AG10803 (cell line): ENCODE data around the gene DAZL.

Experiments used
- DNase-seq: peaks from one replicate; pipeline ENCODE4 v3.0.0; 2010; ENCODE audit warnings: low read depth
- H3K4me3 ChIP-seq: 2 replicates; pipeline ENCODE4 v1.5.1; 2011; ENCODE audit warnings: mild to moderate bottlenecking, low read length, control low read depth
- CTCF ChIP-seq: conservative IDR thresholded peaks from 2 replicates; pipeline ENCODE4 v1.5.1; 2011; ENCODE audit warnings: mild to moderate bottlenecking, low read length, control low read depth, inconsistent platforms

Gene DAZL

DNA sequence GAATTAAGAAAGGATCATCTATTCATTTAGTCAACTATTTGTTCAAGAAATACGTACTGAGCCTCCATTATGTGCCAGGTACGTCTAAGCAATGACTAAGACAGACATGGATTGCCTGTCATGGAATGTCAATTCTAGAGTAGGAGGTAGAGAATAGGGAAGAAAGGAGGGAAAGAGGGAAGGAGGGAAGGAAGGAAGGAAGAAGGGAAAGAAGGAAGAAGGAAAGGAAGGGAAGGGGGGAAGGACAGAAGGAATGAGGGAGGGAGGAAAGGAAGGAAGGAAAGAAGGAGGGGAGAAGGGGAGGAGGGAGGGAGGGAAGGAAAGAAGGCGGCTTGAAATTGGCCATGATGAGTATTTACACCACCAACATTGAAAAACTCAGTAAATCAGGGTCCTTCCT, 52.5 kb downstream of the DAZL start:
- DNase-seq, result no peak
- no peak for TF ChIP-seq CTCF
- H3K4me3 ChIP-seq, result no peak overlapping the region

DNA sequence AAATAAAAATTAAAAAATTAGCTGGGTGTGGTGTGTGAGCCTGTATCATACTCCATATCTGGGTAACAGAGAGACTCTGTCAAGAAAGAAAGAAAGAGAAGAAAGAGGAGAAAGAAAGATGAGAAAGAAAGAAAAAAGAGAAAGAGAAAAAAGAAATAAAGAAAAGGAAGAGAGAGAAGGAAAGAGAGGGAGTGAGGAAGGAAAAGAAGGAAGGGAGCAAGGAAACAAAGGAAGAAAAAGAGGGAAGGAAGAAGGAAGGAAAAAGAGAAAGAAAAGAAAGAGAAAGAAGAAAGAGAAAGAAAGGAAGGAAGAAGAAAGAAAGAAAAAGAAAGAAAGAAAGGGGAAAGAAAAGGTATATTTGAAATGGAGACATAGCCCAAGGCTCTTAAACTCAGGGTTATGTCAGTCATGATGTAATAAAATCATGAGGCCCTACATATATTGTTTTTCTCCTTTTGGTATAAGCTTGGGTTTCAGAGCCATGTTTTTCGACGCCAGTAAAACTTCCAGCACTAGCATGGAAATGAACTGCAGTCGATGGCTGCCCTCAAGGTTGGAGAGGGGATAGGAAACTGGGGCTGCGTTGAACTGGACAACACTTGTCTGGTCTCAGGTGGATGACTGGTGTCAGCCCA, 53.8 kb downstream of the DAZL start:
- no peak overlapping the region for H3K4me3 ChIP-seq
- TF ChIP-seq CTCF, result no peak
- no peak for DNase-seq

GRCh38 chr3:16550676-16551341, 54.4 kb downstream of the DAZL start:
- H3K4me3 ChIP-seq, result peak overlapping the region; percentile 31
- DNase-seq, result peak; percentile 87
- TF ChIP-seq CTCF, result peak; percentile 90

- DNase-seq, result no peak
- no peak for TF ChIP-seq CTCF
- H3K4me3 ChIP-seq, result peak overlapping the region; percentile 31
Observed at GRCh38 chr3:16550305-16550675, 54.9 kb downstream of the DAZL start.

DNA sequence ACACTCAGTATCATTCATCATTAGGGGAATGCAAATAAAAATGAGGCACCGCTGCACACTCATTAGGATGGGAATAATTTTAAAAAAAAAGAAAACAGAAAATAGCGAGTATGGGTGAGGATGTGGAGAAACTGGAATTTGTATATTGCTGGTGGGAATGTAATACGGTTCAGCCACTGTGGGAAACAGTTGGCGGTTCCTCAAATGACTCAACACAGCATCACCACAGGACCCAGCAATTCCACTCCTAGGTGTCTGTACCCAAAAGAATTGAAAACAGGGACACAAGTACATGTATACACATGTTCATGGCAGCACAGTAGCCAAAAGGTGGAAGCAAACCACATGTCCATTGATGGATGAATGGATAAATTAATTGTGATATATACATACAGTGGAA, 56.5 kb downstream of the DAZL start:
- no peak for TF ChIP-seq CTCF
- no peak overlapping the region for H3K4me3 ChIP-seq
- DNase-seq, result peak; percentile 79

- no peak for DNase-seq
- TF ChIP-seq CTCF, result no peak
- no peak overlapping the region for H3K4me3 ChIP-seq
Observed at GRCh38 chr3:16547561-16548357, 57.5 kb downstream of the DAZL start.
